Measurements from ENCODE around the gene PREB. TPM values are rescaled to one million over a fixed set of nuclear protein-coding genes. Genes with fewer than 3 reads are reported as not detected.

Gene PREB
- total and polyA plus RNA-seq, 2 of the 13 experiments (the other 11 are each of a cell fraction or from before 2014, with no cell fraction given) = 112 to 192 TPM

DNA sequence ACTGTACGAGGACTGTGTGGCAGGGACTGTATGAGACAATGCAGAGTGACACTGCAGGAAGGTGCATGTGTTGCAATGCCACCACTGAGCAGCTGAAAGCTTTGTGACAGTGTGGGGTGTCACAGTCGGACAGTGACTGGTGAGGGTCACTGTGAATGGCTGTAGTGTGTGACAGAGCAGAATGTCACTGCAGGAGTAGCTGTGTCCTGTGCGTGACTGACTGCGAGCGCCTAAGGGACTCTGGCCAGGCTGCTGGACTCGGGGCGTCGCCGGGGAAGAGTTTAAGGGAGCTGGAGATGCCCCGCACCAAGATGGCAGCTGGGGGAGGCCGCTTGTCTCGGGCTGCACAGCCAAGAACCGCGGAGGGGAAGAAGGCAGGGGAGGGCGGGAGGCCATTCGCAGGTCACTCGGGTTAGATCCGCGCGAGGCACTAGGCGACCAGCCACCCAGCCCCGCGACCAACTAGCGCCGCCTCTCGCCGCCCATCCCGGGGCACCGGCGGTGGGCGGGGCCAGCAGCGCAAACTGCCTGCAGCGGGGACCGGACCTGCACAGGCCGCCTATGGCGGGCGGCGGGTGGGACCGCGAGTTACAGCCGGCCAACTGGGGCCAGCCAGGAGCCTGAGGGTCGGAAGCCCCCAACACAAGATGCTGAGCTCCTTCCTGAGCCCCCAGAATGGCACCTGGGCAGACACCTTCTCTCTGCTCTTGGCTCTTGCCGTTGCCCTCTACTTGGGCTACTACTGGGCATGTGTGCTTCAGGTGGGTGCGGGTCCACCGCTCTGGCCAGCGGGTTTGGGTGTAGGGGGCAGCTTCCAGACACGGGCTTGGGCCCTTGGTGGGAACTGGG, 10.9 kb downstream of the PREB start, which contains the start of gene ABHD1 (continued):
- TF ChIP-seq DNMT1 (CRISPR knock-in tag; IDR thresholded peaks at IDR 0.05) = peak; percentile 96; the same call in 1 of the 2 replicates
- no peak for TF ChIP-seq TBP (CRISPR knock-in tag; IDR thresholded peaks at IDR 0.05)
- no peak for TF ChIP-seq ZNF18 (CRISPR knock-in tag; IDR thresholded peaks at IDR 0.05; ENCODE audit: insufficient replicate concordance)
- no peak for TF ChIP-seq SKIL (CRISPR knock-in tag; IDR thresholded peaks at IDR 0.05; ENCODE audit: borderline replicate concordance)
- TF ChIP-seq ZNF670 (CRISPR knock-in tag; IDR thresholded peaks at IDR 0.05; ENCODE audit: borderline replicate concordance) = no peak; the same call in 1 of the 2 replicates
- peak; percentile 59 for TF ChIP-seq MYC (CRISPR knock-in tag; IDR thresholded peaks at IDR 0.05; ENCODE audit: borderline replicate concordance)
- no peak for TF ChIP-seq SATB2 (CRISPR knock-in tag; IDR thresholded peaks at IDR 0.05)
- peak; percentile 50; the same call in 1 of the 2 replicates for TF ChIP-seq ZC3H13 (CRISPR knock-in tag; IDR thresholded peaks at IDR 0.05)
- TF ChIP-seq, protein P1, sequence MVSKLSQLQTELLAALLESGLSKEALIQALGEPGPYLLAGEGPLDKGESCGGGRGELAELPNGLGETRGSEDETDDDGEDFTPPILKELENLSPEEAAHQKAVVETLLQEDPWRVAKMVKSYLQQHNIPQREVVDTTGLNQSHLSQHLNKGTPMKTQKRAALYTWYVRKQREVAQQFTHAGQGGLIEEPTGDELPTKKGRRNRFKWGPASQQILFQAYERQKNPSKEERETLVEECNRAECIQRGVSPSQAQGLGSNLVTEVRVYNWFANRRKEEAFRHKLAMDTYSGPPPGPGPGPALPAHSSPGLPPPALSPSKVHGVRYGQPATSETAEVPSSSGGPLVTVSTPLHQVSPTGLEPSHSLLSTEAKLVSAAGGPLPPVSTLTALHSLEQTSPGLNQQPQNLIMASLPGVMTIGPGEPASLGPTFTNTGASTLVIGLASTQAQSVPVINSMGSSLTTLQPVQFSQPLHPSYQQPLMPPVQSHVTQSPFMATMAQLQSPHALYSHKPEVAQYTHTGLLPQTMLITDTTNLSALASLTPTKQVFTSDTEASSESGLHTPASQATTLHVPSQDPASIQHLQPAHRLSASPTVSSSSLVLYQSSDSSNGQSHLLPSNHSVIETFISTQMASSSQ (IDR thresholded peaks at IDR 0.05; ENCODE audit: low read depth) = no peak
- TF ChIP-seq, protein P1 (CRISPR knock-in tag; IDR thresholded peaks at IDR 0.05; ENCODE audit: borderline replicate concordance) = no peak; the same call in 1 of the 2 replicates
- no peak for TF ChIP-seq HMGA1 (CRISPR knock-in tag; conservative IDR thresholded peaks at IDR 0.05)
- TF ChIP-seq ZNF224 (CRISPR knock-in tag; IDR thresholded peaks at IDR 0.05) = no peak
- no peak for TF ChIP-seq CAMTA2 (CRISPR knock-in tag; IDR thresholded peaks at IDR 0.05; ENCODE audit: borderline replicate concordance)
- TF ChIP-seq HMG20B (CRISPR knock-in tag; conservative IDR thresholded peaks at IDR 0.05) = no peak
- peak; percentile 92 for TF ChIP-seq ZHX1 (CRISPR knock-in tag; IDR thresholded peaks at IDR 0.05; ENCODE audit: low read depth)
- no peak for TF ChIP-seq TCF12 (IDR thresholded peaks at IDR 0.05)
- 0 out of 2 replicates have a peak, but pooled peaks have one; percentile 67 for TF ChIP-seq TCF12 (CRISPR knock-in tag; IDR thresholded peaks at IDR 0.05)

Measured in HepG2 (cell line).